ENCODE results near the gene DIS3.
"Not testable (repeated sequence)": the region's sequence is repeated elsewhere in the genome, so short reads cannot be mapped to it uniquely, and the experiment has no call there.

Gene DIS3

DNA sequence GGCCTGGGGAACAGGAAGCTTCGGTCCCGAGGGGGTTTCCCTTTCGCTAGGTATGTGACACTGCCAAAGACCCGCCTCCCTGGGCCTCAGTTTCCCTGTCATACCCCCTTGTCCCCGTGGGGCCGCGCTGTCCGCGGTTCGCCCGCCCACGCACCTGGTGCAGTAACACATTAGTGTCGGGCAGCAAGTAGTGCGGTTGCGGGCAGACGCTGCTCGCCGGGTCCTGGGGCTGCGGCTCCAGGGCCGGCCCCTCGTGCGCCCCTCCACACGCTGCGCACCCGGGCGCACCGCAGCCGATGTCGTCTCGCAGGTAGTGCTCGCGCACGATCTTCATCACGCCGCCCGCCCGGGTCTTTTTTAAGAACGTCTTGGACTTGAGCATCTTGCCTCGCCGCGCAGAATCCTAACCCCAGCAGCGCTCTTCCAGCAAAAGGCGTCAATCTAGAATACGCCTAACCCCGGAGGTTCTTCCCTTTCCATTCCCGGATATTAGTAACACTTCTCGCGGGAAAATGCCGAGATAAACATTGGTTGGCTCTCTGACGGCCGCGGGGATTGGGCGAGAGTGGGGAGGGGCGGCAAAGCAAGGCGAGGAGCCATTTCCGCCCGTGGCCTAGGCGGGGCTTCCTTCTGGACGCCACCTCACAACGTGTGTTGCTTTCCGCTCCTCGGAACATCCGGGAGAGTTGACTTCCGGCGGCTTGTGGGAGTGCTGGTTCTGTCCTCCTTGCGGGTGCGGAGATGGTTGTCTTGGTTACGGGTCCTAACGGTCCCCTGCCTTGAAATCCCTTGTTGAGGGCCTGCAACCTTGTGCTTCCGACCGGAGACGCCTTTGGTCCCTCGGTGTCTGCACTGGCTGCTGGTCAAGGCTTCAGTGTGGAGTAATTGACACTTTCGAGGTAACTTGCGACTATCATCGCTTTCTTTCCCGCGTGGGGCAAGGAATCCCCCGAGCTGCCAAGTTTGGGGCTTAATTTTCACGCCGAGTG lies at the start of gene DIS3, which contains the start of gene PIBF1:
DIS3 (minus strand) TSS at position 450 of the 989 bp plus-strand sequence; CDS start at position 382, 68 bp downstream.
PIBF1 (plus strand) TSS at position 683 of the 989 bp plus-strand sequence. CDS start 1,337 bp downstream, outside the sequence.
- DNase-seq = peak; percentile 95

- no peak for DNase-seq
Measured at GRCh38 chr13:72823724-72824123, 42.0 kb upstream of the DIS3 start.

DNA sequence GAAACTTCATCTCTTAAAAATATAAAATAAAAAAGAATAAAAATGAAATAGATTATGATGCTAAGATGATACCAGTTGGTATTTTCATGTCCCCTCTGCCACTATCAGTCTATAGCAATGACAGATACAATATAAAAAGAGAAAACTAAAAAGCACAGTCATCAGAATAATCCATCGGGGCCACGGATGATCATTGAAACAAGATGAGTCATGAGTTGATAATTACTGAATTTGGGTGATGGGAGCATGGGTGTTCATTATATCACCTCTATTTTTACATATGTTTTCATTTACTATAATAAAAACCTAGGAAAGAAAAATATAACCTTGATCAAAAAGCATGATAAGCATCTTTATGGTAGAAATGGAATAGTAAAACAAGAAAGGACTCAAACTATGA lies 41.4 kb upstream of the DIS3 start:
- no peak for DNase-seq

DNA sequence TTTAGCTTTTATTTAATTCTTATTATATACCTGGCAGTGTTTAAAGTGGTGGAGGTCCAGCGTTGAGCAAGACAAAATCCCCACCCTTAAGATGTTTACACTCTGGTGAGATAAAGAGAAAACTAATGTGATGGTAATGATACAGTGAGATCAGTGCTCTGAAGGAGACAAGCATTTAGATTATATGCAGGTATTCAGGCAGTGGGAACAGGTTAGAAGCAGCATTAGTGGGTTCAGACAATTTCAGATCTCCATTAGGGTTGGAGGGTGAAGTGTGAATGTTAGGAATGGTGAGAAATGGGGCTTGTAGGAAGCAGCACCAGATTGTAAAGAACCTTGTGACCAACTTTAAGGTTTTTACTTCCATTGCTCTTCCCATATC lies 39.2 kb upstream of the DIS3 start:
- DNase-seq = no peak

- no peak for DNase-seq
Measured at GRCh38 chr13:72820156-72820897, 38.6 kb upstream of the DIS3 start.

GRCh38 chr13:72808917-72809500 lies 27.3 kb upstream of the DIS3 start:
- DNase-seq = no peak

- DNase-seq = not testable (repeated sequence)
Measured at GRCh38 chr13:72806514-72806913, 24.8 kb upstream of the DIS3 start.

DNA sequence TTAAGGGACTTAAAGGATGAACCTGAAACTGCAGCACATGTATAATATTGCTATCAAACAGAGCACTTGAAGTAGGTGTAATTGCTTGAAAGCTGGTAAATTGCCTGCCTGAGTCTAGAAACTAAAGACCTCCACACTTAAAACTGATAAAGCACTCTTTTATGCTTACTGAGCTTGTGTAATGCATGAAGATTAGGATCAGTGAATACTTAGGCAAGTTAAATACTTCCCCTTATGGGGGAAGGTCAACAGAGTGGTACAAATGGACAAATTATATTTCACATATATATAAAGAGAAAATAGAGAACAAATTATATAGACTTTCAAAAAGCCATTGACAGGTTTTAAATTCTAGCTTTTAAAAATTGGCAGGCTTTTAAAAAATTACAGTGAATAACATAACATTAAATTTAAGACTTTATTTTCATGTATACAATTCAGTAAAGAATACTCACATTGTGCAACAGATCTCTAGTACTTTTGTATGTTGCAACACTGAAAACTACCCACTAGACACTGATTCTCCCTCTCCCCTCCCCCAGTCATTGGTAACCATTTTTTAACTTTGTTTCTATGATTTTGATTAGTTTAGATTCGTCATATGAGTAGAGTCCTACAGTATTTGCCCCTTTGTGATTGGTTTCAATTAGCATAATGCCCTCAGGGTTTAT lies 24.1 kb upstream of the DIS3 start:
- no peak for DNase-seq

DNA sequence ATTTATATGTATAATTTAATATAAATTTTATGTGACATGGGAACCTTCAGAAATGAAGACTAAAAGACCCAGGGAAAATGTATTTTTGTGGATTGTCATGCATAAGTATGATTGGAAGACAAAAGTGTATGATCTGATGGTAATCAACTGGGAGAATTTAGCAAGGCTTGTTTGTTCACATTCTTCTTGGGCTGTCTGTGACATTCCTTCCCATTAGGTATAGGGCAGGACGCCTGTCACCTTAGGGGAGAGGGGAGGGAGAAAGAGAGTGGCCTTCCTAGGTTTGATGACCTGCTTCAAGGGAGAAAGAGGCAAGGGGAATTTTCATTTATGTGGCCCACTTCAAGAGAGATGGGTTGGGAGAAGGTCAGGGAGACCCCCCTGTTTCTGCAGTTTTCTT lies 22.6 kb upstream of the DIS3 start:
- no peak for DNase-seq

DNA sequence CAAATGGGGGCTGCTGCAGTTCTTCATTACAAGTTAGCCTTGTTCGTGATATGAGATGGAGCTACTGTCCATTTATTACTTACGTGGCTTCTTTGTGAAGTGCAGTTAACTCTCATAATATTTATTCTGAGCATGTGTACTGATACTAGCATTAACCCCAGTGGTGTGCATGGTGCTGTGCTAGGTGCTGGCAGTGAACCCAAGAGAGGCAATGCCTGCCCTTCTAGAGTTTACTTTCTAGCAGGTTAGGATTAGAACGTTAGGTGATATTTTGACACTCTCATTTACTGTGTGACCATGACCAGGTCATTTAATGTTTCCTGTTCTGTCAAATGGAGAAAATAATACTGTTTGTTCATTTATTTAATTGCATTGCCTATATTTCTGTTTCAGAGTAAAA lies 17.1 kb upstream of the DIS3 start:
- no peak for DNase-seq

- DNase-seq = no peak
Measured at GRCh38 chr13:72792640-72793039, 10.9 kb upstream of the DIS3 start.

DNA sequence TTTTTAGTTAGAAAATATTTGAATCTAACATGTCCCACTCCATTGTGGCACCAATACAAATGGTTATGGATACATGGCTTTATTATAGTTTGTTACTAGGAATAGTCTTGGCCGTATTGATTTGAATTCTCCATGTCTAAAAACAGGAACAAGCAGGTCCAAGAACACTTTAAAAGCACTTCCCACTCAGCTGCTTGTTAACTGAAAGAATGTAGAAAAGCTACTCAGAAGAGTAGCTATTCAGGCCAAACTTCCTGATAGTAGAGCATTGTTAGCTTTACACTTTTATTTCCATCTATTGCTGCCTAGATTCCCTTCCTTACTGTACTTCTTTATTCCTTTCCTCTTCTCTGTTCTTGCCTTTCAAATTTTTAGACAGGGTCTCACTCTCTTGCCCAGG lies 7.1 kb upstream of the DIS3 start:
- no peak for DNase-seq

GRCh38 chr13:72784679-72785078 lies 3.0 kb upstream of the DIS3 start:
- DNase-seq = not testable (repeated sequence)

DNA sequence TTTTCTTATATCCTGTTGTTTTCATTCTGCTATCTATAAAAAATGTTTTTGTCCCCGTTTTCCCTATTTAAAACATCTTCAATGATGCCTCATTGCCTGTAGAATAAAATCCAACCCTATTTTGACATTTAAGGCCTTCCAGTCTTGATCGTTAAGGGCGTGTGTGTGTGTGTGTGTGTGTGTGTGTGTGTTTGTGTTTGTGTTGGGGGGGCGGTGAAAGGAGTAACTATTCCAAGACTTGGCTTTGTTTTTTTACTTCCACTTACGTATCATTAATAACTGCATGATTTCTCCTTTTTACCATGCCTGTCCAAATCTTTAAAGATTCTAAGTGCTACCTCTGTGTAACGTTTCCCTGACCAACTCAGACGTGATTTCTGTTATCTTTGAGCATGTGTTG lies 1.0 kb upstream of the DIS3 start:
- no peak for DNase-seq

GRCh38 chr13:72774019-72774418 lies 7.7 kb downstream of the DIS3 start:
- no peak for DNase-seq

- no peak for DNase-seq
Measured at GRCh38 chr13:72763411-72763810, 18.3 kb downstream of the DIS3 start.

DNA sequence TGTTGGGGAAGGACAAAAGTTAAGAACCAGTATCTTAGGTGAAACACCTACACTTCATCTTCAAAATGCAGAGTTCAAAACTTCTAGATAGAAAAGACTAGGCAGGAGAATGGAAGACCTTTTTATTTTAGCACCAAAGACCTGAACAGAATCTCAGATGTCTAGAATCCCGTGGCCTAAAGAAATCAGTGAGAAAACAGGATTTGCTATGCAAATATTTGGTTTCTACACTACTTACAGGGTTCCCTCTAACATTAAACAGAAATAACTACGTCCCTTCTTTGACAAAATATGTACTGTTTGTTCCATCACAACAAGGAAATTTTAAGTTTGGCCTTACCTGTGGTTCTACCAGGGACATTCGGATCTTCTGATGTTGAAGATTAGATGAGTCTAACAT lies 21.5 kb downstream of the DIS3 start:
- no peak for DNase-seq

GRCh38 chr13:72757792-72758535 lies 23.7 kb downstream of the DIS3 start:
- no peak for DNase-seq

- DNase-seq = no peak
Measured at GRCh38 chr13:72754111-72754510, 27.6 kb downstream of the DIS3 start.

DNA sequence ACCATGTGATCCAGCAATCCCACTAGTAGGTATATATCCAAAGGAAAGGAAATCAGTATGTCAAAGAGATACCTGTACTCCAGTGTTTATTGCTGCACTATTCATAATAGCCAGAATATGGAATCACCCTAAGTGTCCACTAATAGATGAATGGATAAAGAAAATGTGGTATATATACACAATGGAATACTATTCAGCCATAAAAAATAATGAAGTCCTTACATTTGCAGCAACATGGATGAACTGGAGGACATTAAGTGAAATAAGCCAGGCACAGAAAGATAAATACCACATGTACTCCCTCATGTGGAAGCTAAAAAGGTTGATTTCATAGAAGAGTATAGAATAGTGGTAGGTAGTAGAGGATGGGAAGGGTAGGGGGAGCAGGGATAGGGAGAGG lies 30.5 kb downstream of the DIS3 start:
- no peak for DNase-seq

GRCh38 chr13:72745260-72745659 lies 36.4 kb downstream of the DIS3 start:
- no peak for DNase-seq

DNA sequence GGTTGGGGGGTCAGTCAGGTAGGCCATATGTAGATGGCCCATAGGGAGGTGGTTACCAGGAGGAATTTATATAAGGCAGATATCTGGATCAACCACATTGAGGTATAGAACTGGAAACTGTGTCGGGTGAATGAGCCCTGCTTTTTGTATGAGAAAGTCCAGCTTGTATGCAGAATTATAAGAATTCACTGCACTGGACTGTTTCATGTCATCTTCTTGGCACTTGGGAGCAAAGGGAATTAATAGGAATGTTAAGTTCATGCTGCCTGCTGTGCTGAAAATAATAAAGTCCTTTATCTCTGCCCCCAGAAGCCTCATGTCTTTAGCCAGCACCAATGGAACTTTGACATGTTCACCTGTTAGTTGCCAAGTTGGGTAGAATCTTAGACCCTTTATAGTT lies 41.7 kb downstream of the DIS3 start:
- no peak for DNase-seq

Data from CD4-positive, alpha-beta T cell treated with Interferon gamma for 1 hour (primary cell).